NCI-H1930 (cell line): ENCODE results near the gene MFAP3L.
"Not testable (repeated sequence)": the region's sequence is repeated elsewhere in the genome, so short reads cannot be mapped to it uniquely, and the experiment has no call there.

ENCODE experiments used
- DNase-seq, 2 experiments: peaks; one replicate each; lab custom pipeline; 2025; lab: John Stamatoyannopoulos, UW

MFAP3L gene

DNA sequence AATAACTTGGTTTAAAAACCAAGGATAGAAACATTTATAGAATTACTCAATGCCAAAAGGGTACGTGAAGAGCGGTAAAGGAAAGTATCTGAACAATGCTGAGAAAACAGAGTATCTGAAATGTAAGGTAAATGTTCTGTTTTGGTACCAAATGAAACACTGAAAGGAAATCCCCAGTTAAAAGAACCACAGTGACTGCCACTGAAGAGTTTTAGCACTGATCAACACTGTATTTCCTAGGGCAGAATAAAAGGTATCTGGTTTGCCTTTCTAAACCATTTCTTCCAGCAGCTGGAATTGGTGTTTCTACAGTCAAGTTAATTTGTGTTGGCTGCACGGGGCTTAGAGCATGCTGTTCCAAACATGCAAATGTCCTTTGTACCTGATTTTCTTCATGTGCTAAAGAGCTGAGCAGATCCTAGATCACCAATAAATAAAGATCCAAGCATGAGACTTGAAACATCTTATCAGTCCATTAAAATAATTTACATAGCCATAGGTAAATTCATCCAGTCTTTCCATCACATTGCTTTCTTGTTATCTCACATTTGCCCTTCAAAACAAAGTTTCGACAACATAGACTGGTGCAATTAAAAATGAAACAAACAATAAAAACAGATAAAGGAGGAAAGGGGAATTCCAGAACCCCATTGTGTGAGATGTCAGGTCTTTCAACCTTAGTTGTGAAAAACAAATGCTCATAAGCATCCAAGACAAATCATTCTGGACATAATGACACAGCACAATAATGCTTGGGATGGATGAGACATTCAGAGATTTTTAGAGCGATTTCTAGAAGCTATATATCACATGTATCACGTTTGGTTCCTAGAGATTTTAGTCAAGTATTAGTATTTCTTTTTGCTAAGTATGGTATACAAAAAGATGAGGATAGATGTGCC lies 38.6 kb downstream of the MFAP3L start:
- DNase-seq: no peak

DNA sequence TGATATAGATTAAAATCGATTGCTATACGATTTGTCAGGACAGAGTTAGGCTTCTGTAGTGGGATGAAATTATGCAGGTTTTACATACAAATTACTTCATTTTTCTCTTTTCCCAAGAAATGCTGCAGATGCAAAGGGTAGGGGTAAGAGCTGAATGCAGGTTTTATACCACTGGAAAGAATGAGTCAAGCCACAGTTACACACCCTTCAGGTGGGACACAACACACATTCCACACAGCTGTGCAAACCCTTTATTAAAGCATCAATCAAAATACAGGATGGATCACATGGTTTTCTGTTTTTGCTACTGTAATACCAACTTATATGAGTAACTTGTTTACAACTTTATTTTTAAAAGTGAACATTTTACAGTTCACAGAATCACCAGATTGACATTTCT lies 39.8 kb downstream of the MFAP3L start:
- DNase-seq: no peak

DNA sequence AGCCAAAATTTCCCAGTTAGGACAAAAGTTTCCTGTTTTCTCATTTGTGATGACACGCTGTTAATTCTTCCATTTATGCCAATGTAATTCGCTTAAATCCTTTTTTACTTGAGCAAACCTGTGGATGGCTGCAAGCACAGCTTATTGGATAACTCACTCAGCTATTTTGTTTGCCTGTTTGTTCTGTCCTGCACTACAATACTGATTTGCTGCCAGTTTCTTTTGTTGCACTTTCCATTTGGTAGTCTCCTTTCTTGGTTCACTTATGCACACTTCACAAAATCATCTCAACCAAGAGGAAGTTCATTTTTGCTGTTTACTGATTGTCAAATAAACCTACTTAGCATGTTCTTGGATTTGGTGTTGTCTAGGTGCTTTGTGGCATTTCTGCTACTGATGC lies 40.3 kb downstream of the MFAP3L start:
- DNase-seq: no peak

DNA sequence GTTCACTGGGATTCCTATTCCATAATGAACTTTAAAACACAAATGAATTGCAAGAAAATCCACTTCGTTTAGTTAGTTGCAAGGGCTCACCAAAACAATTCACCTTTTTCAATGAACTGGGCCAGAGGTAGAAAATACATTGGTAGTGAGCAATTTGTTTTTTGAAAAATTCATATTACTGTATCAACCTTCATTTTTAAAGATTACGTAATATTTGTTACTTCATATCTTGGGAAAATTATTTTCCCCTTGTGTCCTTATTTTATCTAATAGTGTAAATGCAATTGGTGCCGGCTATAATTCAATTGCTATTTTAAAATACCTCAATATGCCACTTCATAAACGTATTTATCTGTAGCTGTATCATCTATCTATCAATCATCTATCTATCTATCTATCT lies 41.5 kb downstream of the MFAP3L start:
- DNase-seq: no peak

DNA sequence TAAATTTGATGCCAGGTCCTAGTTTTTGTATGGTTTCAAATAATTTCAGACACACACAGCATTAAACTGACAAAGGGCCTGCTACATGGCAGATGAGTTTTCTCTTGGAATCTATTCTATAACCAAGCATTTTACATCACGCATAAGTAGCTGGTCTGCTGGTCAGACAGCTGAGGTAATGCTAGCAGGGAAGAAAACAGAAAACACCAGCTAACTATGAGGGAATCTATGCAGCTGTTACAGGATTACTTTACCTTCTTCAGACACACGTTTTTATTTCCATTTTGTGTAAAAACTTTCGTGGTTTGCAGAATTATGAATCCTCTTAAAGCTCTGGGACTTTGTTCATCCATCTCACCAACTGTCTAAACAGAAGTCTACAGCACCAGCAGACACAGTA lies 42.0 kb downstream of the MFAP3L start:
- no peak for DNase-seq

DNA sequence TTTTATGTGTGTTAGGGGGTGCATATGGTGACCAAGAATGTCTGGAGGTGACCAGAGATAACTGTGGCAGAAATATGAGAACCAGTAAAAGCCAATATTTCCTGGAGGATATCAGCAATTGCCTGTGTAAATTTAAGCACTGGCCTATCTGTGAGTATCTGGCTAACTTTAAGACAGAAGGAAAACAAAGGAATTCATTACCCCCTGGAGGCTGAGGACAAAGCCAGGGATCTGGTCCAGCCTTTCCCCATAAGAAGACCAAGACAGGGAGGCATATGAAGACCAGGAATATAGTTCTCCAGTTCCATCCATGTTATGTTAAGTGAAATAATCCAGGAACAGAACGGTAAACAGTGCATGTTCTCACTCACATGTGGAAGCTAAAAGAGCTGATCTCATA lies 49.2 kb downstream of the MFAP3L start:
- no peak for DNase-seq

DNA sequence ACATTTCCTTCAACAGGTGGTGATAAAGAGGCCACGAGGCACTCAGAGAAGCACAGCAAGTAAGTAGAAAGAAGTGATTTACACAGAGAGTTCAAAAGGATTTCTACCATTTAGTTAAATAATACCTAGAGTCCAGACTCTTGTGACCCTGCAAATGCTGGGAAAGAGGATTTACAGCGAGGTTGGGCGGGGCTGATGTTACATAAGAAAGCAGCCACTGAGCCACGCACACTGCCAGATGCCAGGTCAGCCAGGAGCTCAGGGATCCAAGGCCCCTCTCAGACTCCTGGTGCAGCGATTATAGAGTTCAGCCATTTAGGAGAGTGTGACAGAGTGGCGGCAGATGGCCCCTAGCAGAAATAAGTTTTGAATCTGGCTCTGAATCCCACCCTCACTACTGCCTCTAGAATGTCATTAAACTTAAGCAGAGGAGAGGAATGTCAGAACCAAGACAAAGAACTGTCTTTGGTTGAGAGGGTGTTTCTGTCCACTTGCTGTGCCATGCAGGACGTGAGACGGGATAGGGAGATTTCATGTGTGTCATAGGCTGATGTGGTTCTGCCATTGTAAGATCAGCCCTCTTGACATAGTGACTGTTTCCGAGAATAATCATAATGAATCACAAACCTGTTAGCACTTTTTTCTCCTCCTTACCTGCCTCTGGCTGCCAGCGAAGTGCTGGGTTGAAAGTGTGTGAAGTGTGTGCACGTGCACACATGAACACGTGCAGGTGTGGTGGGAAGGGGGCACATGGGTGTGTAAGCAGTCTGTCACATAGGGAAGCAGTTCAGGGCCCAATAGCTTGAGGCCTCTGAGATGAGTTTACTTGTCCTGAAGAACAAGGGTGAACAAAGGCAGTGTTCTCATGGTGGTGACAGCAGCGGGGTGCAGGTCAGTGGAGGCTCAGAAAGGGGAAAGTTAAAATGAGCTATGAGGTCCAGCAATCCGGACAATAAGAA lies 50.1 kb downstream of the MFAP3L start:
- DNase-seq: no peak

DNA sequence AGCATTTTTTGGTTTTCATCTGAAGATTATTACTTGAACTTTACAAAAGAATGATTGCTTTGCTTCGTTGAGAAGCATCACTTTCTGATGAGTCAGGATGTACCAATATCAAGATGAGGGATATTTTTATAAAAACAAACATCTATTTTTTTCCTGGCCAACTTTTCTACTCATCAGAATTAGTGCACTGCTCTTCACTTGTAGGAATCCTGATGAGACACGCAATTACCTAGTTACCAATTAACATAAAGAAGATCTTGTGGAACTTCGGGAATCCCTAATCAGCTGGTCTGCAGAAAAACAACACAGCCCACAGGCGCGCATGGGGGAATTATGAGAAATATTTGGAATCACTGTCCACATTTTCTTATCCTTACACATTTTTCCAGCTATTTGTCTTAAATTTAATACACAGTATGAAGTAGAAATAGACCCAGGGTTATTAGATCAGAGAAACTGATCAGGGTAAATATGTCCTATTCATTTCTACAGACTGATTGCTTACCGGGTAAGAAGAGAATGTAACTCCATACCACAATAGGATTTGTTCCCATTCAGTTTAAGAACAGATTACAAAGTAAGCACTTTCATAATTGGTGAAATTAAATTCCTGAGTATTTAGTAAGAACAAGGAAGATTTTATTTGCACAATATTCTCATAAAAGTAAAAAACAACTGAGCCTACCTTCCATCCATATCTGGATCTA lies 50.9 kb downstream of the MFAP3L start:
- no peak for DNase-seq

DNA sequence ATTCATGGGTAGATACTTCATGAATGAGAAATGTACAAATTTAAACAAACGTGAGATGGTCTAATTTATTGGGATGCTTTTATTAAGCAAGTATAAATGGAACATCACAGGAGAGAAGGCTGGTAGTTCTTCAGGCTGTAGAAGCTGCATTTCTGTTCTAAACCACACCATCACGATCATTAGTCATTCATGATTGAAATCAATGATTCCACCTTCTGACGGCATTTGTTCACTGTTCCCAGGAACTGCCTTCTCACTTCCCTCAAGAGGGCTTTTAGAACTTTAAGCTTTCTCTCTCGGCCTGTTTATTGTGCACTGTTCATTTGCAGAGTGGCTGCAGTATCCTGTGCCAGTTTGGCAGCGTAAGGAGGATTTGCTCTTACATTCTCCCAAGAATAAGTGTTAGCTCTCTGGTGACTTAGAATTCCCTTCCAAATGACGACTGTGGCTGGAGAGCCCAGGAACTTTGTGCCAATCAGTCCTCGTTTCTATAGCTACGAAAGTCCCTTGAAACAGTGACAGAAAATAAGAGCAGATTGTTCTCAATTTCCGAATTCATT lies 54.7 kb downstream of the MFAP3L start:
- no peak for DNase-seq

DNA sequence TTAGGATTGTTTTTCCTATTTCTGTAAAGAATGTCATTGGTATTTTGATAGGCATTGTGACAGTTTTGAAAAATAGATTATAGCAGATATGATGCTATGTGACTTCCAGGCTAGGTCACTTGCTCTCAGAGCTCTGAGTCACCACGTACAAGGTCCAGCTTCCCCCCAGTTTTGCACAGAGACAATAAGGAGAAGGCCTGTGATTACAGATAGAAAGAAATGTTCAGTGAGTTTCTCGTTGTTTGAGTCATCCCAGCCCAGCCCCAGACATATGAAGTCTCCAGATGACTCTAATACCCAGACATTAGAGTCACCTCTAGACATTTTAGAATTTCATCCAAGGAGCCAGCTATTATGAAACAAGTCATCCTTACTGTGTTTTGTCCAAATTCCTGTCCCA lies 57.2 kb downstream of the MFAP3L start:
- no peak for DNase-seq

DNA sequence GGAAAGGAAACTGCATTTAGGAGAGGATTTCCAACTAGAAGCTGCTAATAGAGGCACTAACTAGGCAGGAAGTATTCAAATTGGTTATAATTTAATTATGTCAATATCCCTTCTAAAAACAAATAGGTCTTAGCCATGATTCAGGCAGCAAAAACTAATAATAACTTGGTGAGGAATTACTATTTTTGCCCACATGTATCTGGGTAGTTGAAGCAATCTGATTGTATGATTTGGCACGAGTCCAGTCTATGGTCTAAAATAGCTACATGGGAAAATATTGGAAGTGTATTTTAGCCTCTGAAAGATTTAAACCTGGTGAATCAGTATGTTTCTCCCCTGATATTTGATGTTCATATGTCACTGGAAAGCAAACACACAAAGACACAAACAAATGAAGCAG lies 62.2 kb downstream of the MFAP3L start:
- no peak for DNase-seq

DNA sequence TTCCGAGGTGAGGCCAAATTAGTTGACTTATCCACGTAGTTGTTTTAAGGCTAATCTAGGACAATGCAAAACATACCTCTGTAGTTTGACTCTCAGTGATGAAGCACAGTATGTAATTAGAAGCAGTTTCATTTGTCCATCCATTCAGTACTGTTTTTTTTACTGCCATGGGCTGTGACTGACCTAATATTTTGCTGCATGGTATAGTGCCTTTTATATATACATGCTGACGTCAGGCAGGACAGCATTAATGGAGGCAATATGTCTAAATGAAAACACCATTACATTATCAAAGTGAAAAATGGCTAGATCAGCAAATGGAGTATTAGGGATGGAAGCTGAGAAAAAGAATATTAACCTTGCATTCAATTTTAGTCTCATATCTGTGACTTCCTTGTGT lies 66.9 kb downstream of the MFAP3L start:
- DNase-seq: no peak

DNA sequence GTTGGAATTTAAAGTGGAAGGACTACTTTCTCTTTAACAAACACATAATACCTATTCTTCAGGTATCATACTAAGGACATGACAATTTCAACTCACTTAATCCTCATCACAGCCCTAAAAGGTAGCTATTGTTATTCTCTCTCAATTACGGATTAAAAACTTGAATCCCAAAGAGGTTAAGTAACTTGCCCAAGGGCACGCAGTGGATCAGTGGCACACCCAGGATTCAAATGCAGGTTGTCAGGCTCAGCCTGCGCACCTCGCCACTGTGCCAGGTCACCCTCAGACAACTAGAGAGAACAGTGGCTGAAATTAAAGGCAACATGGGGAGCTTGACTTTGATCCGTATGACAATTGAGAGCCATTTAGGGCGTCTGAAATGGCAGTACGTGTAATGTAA lies 67.6 kb downstream of the MFAP3L start:
- DNase-seq: no peak

DNA sequence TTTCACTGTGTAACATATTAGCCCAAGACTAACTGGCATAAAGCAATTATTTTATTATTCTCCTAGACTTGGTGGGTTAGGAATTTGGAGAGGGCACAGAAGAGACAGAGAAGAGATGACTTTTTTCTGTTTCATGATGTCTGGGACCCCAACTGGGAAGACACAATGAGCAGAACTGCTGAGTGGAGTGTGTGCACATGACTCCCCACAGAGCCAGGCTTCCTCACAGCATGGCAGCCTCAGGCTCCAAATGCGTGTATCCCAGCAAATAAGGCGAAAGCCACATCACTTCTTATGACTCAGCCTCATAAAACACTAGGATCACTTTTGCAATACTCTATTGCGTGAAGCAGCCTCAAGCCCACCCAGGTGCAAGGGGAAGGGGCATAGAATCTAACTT lies 68.4 kb downstream of the MFAP3L start:
- no peak for DNase-seq

DNA sequence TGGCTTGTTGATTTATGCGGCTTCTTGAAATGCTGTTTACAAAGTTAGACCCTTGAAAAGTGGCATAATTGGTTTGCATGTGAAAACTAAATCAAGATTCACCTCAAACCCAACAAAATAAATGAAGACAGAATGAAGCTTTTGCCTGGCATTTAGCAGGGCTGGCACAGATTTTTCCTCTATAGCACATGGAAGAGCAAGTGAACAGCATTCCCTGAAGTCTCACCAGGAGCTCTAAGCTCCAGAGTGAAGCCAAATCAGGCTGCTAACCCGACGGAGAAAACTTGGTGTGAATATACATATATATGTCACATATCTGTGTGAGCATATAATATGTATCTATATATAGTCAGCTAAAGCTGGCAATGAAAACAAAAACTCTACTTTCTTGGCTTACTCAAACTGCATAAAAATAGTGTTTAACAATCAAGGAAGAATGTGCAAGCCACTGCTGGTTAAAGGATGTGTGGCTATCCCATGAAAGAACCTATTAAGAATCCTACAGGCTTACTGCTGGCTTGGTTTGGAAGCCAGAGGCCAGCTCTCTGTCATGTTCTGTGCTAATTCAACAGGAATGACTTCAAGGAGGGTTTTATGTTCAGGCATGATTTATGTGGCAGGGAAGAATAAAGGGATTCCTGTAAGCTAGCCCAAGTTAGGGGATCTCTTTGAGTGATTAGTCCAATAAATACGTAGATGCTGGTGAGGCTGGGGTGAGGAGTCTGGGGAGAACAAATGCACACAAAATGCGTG lies 69.9 kb downstream of the MFAP3L start:
- DNase-seq: no peak

DNA sequence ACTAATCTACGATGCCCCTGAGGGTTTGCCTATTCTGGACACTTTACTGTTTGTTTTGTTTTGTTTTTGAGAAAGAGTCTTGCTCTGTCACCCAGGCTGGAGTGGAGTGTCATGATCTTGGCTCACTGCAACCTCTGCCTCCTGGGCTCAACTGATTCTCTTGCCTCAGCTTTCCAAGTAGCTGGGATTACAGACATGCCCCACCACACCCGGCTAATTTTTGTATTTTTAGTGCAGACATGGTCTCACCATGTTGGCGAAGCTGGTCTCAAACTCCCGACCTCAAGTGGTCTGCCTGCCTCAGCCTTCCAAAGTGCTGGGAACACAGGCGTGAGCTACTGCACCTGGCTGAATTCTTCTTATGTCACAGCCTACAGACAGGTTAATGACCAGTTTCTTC lies 70.7 kb downstream of the MFAP3L start:
- DNase-seq: no peak

DNA sequence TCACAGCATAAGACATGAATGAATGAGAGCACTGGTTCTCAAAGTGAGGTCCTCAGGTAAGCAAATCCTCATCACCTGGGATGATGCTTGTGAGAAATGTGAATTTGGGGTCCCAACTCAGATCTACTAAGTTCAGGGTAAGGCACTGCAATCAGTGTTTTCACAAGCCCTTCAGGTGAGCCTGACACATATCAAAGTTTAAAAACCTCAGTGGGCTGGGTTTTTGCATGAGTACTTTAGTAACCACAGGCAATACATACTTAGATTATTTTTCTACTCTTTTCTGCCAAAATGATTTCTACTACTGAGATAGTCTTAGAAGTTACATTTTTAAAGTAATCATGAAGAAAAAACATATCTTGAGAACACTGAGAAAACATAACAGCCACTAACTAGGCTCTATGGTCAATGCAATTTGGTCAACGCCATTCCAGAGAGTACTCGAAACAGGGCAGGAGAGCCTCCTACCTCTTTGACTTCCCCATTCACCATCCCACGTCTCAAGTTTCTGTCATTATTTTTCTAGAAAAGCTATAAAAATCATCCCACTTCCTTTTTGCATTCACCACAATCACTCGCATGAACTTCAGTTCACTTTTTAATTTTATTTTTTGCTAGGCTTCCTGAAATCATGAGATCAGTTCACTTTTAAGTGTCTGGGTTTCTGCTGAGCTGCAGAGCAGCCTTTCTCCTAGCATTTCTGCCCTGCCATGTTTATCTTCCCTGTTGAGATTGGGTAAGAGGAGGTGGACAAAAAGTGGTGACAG lies 73.8 kb downstream of the MFAP3L start:
- DNase-seq: no peak

DNA sequence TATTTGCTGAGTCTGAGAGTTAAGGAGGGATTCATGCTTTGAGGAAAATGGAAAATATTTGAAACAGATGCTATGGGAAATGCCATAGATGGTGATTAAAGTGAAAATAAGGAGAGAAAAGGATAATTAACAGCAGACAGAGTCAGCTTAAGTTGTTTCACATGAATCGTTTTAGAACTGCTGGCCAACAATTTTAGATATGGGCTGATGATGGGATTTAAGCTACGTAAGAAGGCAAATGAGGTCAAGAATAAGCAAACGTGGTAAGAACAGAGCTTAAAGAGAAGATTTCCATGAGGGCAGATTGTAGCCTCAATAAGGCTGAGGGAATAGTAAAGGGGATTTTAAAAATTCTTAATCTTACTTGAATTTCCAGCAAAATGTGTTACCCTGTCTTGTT lies 77.9 kb downstream of the MFAP3L start:
- no peak for DNase-seq

DNA sequence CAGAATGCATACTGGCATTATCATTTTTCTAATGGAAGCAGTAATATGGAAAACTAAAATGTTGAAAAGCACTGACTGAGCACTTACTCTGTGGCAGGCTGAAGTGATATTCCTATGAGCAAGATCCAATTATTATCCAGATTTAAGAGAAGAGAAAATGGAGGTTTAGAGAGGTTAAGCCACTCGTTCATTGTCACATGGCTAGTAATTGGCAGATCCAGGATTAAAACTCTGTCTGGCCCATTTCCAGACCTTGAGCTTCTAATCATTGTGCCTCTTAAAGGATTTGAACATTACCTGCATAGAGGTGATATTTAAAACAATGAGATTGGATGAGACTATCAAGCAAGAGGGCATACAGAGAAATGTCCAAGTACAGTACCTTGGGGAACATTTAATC lies 80.6 kb downstream of the MFAP3L start:
- DNase-seq: no peak

DNA sequence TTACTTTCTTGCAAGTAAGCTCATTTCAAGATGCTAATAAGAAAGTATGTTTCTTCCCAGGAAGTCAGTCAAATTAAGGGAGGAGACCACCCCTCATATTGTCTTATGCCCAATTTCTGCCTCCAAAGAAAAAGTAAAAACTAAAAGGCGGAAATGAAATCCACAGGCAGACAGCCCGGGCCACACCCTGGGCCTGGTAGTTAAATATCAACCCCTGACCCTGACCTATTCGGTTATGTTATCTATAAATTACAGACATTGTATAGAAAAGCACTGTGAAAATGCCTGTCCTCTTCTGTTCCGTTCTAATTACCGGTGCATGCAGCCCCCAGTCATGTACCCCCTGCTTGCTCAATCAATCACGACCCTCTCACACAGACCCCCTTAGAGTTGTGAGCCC lies 82.6 kb downstream of the MFAP3L start:
- DNase-seq: not testable (repeated sequence)

DNA sequence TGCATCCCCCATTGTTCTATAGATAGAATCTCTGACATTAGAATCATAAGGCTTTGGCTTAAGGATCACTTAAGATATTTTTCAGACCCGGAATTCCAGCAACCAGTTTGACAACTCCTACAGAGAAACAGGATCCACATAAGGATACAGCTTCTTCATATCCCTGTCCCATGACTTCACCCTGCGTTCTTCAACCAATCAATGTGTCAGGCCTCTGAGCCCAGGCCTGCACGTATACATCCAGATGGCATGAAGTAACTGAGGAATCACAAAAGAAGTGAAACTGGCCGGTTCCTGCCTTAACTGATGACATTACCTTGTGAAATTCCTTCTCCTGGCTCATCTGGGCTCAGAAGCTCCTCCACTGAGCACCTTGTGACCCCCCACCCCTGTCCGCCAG lies 85.1 kb downstream of the MFAP3L start:
- no peak for DNase-seq
